Ishikawa (cell line): ENCODE results near the gene SASH1.

ENCODE experiments used
- MAX ChIP-seq: IDR thresholded peaks from 2 replicates; pipeline ENCODE4 v1.6.1; 2012
- RAD21 ChIP-seq: IDR thresholded peaks from 2 replicates; pipeline ENCODE4 v1.6.1; 2012; ENCODE audit warnings: low read depth
- TAF1 ChIP-seq: IDR thresholded peaks from 2 replicates; pipeline ENCODE4 v1.6.1; 2012; ENCODE audit warnings: low read depth, mild to moderate bottlenecking
- YY1 ChIP-seq: IDR thresholded peaks from 2 replicates; pipeline ENCODE4 v1.6.1; 2012; ENCODE audit warnings: low read depth

- TF ChIP-seq MAX (no peak), YY1 (no peak), RAD21 (no peak), TAF1 (no peak)
Observed at GRCh38 chr6:148332088-148332487, 10.6 kb upstream of the SASH1 start.
